Measurements from ENCODE around the gene RAB29. TPM values are rescaled to one million over a fixed set of nuclear protein-coding genes. Genes with fewer than 3 reads are reported as not detected.

RAB29 gene
- total RNA-seq, 1 experiment from 2014 or later: 15.1 TPM

DNA sequence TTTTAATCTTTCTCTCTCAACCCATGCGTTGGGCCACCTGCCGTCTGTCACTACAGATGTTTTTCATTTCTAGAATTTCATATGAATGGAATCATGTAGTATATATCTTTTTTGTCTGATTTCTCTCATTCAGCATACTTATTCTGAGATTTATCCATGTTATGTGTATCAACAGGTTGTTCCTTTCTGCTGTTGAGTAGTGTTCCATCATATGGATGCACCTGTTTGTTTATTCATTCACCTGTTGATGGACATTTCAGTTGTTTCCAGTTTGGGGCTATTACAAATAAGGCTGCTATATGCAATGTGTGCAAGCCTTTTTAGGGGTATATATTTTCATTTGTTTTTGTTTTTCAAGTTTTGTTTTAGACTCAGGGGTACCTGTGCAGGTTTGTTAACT lies 47.1 kb upstream of the RAB29 start:
- TF ChIP-seq SIN3A (IDR thresholded peaks at IDR 0.05; ENCODE audit: borderline replicate concordance, insufficient read depth, low read depth, low read length) (no peak), CTCF (IDR thresholded peaks at IDR 0.05) (no peak), TCF7L2 (IDR thresholded peaks at IDR 0.05; ENCODE audit: low read depth, low read length) (no peak), REST (IDR thresholded peaks at IDR 0.05; ENCODE audit: insufficient read depth in 1 of 2, low read depth in 2 of 2, low read length in 1 of 2) (no peak), POLR2AphosphoS5 (IDR thresholded peaks at IDR 0.05; ENCODE audit: low read depth, low read length) (no peak)
- no peaks in the 10 kb centered on the region for H3K4me1 ChIP-seq (ENCODE audit: control insufficient read depth, insufficient read depth, low read length)
- DNase-seq (ENCODE audit: low read depth, low spot score) (no peak), ATAC-seq (no peak)
- no peak overlapping the region for H3K4me3 ChIP-seq (ENCODE audit: low read depth in 2 of 2, low read length in 2 of 2)
- intact Hi-C loops (cut with micrococcal nuclease; ENCODE audit: unreplicated experiment): no loop called here
- H3K27me3 ChIP-seq (ENCODE audit: control insufficient read depth, insufficient read depth, low read length): no peaks in the 10 kb centered on the region
- H3K9me3 ChIP-seq (ENCODE audit: control insufficient read depth, insufficient read depth, low read depth, low read length): no peaks in the 10 kb centered on the region
- in situ Hi-C loops (cut with HindIII; ENCODE audit: low pct_unique_long_range_greater_than_20kb, low sequenced_read_pairs): no loop called here
- BruUV-seq (replicated peaks): no TSS peak
- CTCF ChIA-PET: no interaction called here
- H3K36me3 ChIP-seq (ENCODE audit: control insufficient read depth, insufficient read depth, low read length): no peaks in the 10 kb centered on the region
- no peak overlapping the region for H3K27ac ChIP-seq (ENCODE audit: low read length)
- POLR2A ChIA-PET: no interaction called here

- intact Hi-C loops (cut with micrococcal nuclease; ENCODE audit: unreplicated experiment): no loop called here
- H3K27me3 ChIP-seq (ENCODE audit: control insufficient read depth, insufficient read depth, low read length): no peaks in the 10 kb centered on the region
- H3K27ac ChIP-seq (ENCODE audit: low read length): no peak overlapping the region
- no peaks in the 10 kb centered on the region for H3K9me3 ChIP-seq (ENCODE audit: control insufficient read depth, insufficient read depth, low read depth, low read length)
- in situ Hi-C loops (cut with HindIII; ENCODE audit: low pct_unique_long_range_greater_than_20kb, low sequenced_read_pairs): no loop called here
- no peak for ATAC-seq
- H3K36me3 ChIP-seq (ENCODE audit: control insufficient read depth, insufficient read depth, low read length): no peaks in the 10 kb centered on the region
- no peak overlapping the region for H3K4me3 ChIP-seq (ENCODE audit: low read depth in 2 of 2, low read length in 2 of 2)
- TF ChIP-seq CTCF (IDR thresholded peaks at IDR 0.05): no peak
- TF ChIP-seq REST (IDR thresholded peaks at IDR 0.05; ENCODE audit: insufficient read depth in 1 of 2, low read depth in 2 of 2, low read length in 1 of 2): no peak
- TF ChIP-seq SIN3A (IDR thresholded peaks at IDR 0.05; ENCODE audit: borderline replicate concordance, insufficient read depth, low read depth, low read length): no peak
- TF ChIP-seq TCF7L2 (IDR thresholded peaks at IDR 0.05; ENCODE audit: low read depth, low read length): no peak
- TF ChIP-seq POLR2AphosphoS5 (IDR thresholded peaks at IDR 0.05; ENCODE audit: low read depth, low read length): no peak
- BruUV-seq (replicated peaks): no TSS peak
- CTCF ChIA-PET: interaction anchor here (0.8 kb wide), 1 partner anchor 159 kb away, joined by 3 read pairs; no protein-coding TSS in a partner anchor
- DNase-seq (ENCODE audit: low read depth, low spot score): no peak
- peaks cover 6% of the 10 kb centered on the region for H3K4me1 ChIP-seq (ENCODE audit: control insufficient read depth, insufficient read depth, low read length)
- POLR2A ChIA-PET: no interaction called here
Observed at GRCh38 chr1:205817988-205818387, 42.7 kb upstream of the RAB29 start.
